ENCODE results near the gene RBM22. TPM values are rescaled to one million over a fixed set of nuclear protein-coding genes. Genes with fewer than 3 reads are reported as not detected.

Gene RBM22
- total and polyA plus RNA-seq, 5 experiments from 2014 or later: 51.4 to 103 (median 57.0) TPM

DNA sequence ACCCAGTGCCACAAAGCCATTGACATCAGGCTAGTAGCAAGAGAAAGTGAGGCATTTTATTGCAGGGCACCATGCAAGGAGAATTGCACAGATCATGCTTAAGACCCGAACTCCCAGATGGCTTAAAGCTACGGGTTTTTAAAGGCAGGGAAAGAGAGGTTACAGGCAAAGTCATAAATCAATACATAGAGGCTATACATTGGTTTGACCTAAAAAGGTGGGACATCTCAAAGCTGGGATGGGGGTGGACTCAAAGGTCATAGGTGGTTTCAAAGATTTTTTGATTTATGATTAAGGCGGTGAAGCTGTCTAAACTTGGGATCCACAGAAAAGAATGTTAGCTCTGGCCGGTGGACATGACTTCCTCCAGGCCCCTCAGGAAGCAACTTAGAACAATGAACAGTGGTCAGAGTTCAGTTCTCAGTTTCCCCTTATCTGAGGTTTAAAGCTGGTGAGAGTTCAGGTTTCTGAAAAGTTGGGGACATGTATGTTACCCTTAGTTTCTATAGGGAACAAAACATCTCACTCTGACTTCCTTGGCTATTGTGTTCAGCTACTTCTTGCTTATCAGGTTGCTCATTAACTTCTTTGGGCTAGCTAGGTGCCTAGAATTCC, 6.0 kb upstream of the RBM22 start:
- no peak for DNase-seq
- Mint-ChIP-seq H3K27ac (peak overlapping the region in 5 of 10 donors; percentile 4 to 57 (median 29)), H3K36me3 (peaks cover 4 to 43% (median 7%) of the 10 kb centered on the region in 3 donors), H3K4me1 (peaks cover 0 to 2% (median 0%) of the 10 kb centered on the region in 4 donors), H3K27me3 (no peaks in the 10 kb centered on the region), H3K4me3 (no peak overlapping the region), H3K9me3 (no peaks in the 10 kb centered on the region)
- ATAC-seq: no peak
- POLR2A ChIA-PET: interaction anchor here (0.6 kb wide), 1 partner anchor 56 kb away, joined by 3 read pairs; no protein-coding TSS in a partner anchor

DNA sequence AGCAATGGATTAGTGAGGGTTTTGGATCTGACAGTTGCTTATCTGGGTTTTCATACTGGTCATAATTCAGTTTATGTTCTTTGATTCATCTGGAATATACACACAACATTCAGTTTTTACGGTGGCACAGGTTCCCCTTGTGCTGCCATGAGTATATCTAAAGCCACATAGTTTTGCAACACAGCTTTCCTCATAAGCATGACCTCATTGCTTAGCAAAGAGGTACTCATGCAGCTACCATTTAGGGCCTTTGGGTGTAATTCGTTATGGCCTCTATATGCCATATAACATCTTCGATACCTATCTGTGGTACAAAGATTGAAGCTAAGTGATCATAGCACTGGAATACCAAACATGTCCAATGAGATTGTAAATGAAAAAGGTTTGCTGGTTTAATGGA, 2.9 kb upstream of the RBM22 start:
- H3K36me3 Mint-ChIP-seq: peaks cover 0 to 20% (median 8%) of the 10 kb centered on the region in 3 donors
- H3K4me1 Mint-ChIP-seq: peaks cover 0 to 2% (median under 1%) of the 10 kb centered on the region in 4 donors
- no peaks in the 10 kb centered on the region for H3K9me3 Mint-ChIP-seq
- no peak overlapping the region for H3K27ac Mint-ChIP-seq
- POLR2A ChIA-PET: no interaction called here
- no peaks in the 10 kb centered on the region for H3K27me3 Mint-ChIP-seq
- no peak for DNase-seq
- no peak for ATAC-seq
- no peak overlapping the region for H3K4me3 Mint-ChIP-seq

- Mint-ChIP-seq H3K27ac (no peak overlapping the region), H3K9me3 (no peaks in the 10 kb centered on the region), H3K4me3 (no peak overlapping the region), H3K36me3 (peaks cover 0 to 41% (median 9%) of the 10 kb centered on the region in 3 donors), H3K27me3 (no peaks in the 10 kb centered on the region), H3K4me1 (peaks cover 0 to 7% (median under 1%) of the 10 kb centered on the region in 4 donors)
- ATAC-seq: peak; percentile 0 to 11
- DNase-seq: no peak
- POLR2A ChIA-PET: interaction anchor here (0.6 to 2.4 kb wide), 14 partner anchors 9 to 1071 kb away, joined by 3 to 27 read pairs (median 8); partner anchors contain the start of genes CD74, DCTN4, G3BP1 and IRGM
Measured at GRCh38 chr5:150700246-150700593, 642 bp downstream of the RBM22 start.

- H3K4me3 Mint-ChIP-seq: no peak overlapping the region
- peaks cover 0 to 7% (median 0%) of the 10 kb centered on the region in 4 donors for H3K4me1 Mint-ChIP-seq
- H3K9me3 Mint-ChIP-seq: no peaks in the 10 kb centered on the region
- no peak for ATAC-seq
- H3K36me3 Mint-ChIP-seq: peaks cover 0 to 92% (median 25%) of the 10 kb centered on the region in 3 donors
- no peaks in the 10 kb centered on the region for H3K27me3 Mint-ChIP-seq
- POLR2A ChIA-PET: no interaction called here
- H3K27ac Mint-ChIP-seq: peak overlapping the region in 2 of 10 donors; percentile 5 to 33
- DNase-seq: no peak
Measured at GRCh38 chr5:150694612-150695011, 6.2 kb downstream of the RBM22 start.

DNA sequence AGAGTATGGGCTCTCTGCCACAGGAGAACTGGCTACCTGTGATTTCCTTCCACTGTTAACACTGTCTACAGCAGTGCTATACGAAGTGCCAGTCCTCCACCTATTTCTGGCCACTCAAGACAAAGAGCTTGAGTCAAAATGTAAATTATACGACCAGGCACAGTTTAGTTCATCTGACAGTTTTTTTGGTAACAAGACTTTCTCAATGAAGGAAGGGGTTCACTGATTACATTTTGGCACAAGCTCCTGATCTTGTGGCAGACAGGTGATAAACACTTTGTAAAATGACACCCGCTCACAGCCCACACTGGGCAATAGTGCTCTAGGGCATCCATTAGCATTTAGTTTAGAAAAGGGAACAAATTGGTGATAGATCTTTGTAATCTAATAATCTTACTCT, 8.6 kb downstream of the RBM22 start:
- DNase-seq: no peak
- no peak for ATAC-seq
- Mint-ChIP-seq H3K27ac (peak overlapping the region in 4 of 10 donors; percentile 5 to 81 (median 30)), H3K4me3 (no peak overlapping the region), H3K4me1 (no peaks in the 10 kb centered on the region), H3K36me3 (peaks cover 0 to 84% (median 24%) of the 10 kb centered on the region in 3 donors), H3K9me3 (no peaks in the 10 kb centered on the region), H3K27me3 (no peaks in the 10 kb centered on the region)
- POLR2A ChIA-PET: no interaction called here

DNA sequence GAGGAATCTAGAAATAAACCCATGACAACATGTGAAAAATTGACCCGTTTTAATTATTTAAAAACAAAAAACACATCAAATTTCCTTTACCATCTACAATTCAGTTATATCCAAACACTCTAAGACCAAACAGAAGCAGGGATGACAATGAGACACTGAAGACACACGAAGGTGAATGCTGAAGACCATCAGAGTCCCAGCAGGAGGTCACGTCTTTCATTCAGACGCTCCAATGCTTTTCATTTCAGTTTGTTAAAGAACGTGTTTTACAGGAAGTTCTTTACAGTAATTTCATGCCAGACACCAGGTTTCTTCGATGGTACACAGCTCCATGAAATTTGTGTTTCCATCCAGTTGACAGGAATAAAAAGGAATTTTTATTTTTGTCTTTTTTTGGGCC, 10.1 kb downstream of the RBM22 start:
- Mint-ChIP-seq H3K27ac (no peak overlapping the region), H3K36me3 (peaks cover 0 to 77% (median 21%) of the 10 kb centered on the region in 3 donors), H3K4me3 (no peak overlapping the region), H3K9me3 (no peaks in the 10 kb centered on the region), H3K27me3 (no peaks in the 10 kb centered on the region), H3K4me1 (no peaks in the 10 kb centered on the region)
- ATAC-seq: no peak
- POLR2A ChIA-PET: interaction anchor here (0.7 kb wide), 1 partner anchor 485 kb away, joined by 3 read pairs; no protein-coding TSS in a partner anchor
- no peak for DNase-seq

GRCh38 chr5:150689120-150689519, 11.7 kb downstream of the RBM22 start:
- Mint-ChIP-seq H3K4me3 (no peak overlapping the region), H3K27ac (peak overlapping the region in 1 of 10 donors; percentile 53)
- POLR2A ChIA-PET: no interaction called here

GRCh38 chr5:150676578-150676977, 24.3 kb downstream of the RBM22 start:
- peaks cover 0 to 14% (median 1%) of the 10 kb centered on the region in 3 donors for H3K36me3 Mint-ChIP-seq
- POLR2A ChIA-PET: no interaction called here

More at GRCh38 chr5:150689120-150689519, 11.7 kb downstream of the RBM22 start:
- Mint-ChIP-seq H3K36me3 (peaks cover 0 to 66% (median 21%) of the 10 kb centered on the region in 3 donors), H3K27me3 (no peaks in the 10 kb centered on the region), H3K9me3 (no peaks in the 10 kb centered on the region), H3K4me1 (no peaks in the 10 kb centered on the region)
- no peak for DNase-seq
- no peak for ATAC-seq

GRCh38 chr5:150675069-150675468, 25.8 kb downstream of the RBM22 start:
- DNase-seq: no peak
- POLR2A ChIA-PET: interaction anchor here (0.7 kb wide), 1 partner anchor 79 kb away, joined by 3 read pairs; no protein-coding TSS in a partner anchor
- ATAC-seq: no peak
- Mint-ChIP-seq H3K4me1 (peaks cover 4 to 15% (median 8%) of the 10 kb centered on the region in 4 donors), H3K36me3 (peaks cover 0 to 6% (median 1%) of the 10 kb centered on the region in 3 donors), H3K27me3 (peaks cover 9 to 16% (median 12%) of the 10 kb centered on the region in 5 donors), H3K9me3 (no peaks in the 10 kb centered on the region), H3K27ac (peak overlapping the region in 2 of 10 donors; percentile 70 to 73), H3K4me3 (peak overlapping the region in 1 of 10 donors; percentile 20)

More at GRCh38 chr5:150676578-150676977, 24.3 kb downstream of the RBM22 start:
- Mint-ChIP-seq H3K27ac (no peak overlapping the region), H3K27me3 (peaks cover 0 to 1% (median 0%) of the 10 kb centered on the region in 5 donors), H3K4me1 (peaks cover 2 to 7% (median 5%) of the 10 kb centered on the region in 4 donors), H3K4me3 (no peak overlapping the region), H3K9me3 (no peaks in the 10 kb centered on the region)
- DNase-seq: no peak
- ATAC-seq: no peak

GRCh38 chr5:150674341-150674821, 26.5 kb downstream of the RBM22 start:
- no peaks in the 10 kb centered on the region for H3K9me3 Mint-ChIP-seq
- POLR2A ChIA-PET: interaction anchor here (0.6 to 0.7 kb wide), 2 partner anchors 11 to 80 kb away, joined by 3 read pairs; no protein-coding TSS in a partner anchor
- H3K4me3 Mint-ChIP-seq: peak overlapping the region in 1 of 10 donors; percentile 54
- peaks cover 4 to 15% (median 8%) of the 10 kb centered on the region in 4 donors for H3K4me1 Mint-ChIP-seq
- peaks cover 0 to 4% (median 2%) of the 10 kb centered on the region in 3 donors for H3K36me3 Mint-ChIP-seq
- DNase-seq: no peak
- H3K27me3 Mint-ChIP-seq: peaks cover 11 to 19% (median 16%) of the 10 kb centered on the region in 5 donors
- no peak for ATAC-seq
- H3K27ac Mint-ChIP-seq: no peak overlapping the region

GRCh38 chr5:150672884-150673275, 28.0 kb downstream of the RBM22 start:
- Mint-ChIP-seq H3K4me3 (peak overlapping the region in 9 of 10 donors; percentile 76 to 87 (median 82)), H3K27ac (no peak overlapping the region), H3K27me3 (peaks cover 11 to 19% (median 17%) of the 10 kb centered on the region in 5 donors), H3K4me1 (peaks cover 4 to 15% (median 8%) of the 10 kb centered on the region in 4 donors), H3K36me3 (peaks cover 0 to 3% (median 2%) of the 10 kb centered on the region in 3 donors), H3K9me3 (no peaks in the 10 kb centered on the region)
- no peak for ATAC-seq
- POLR2A ChIA-PET: interaction anchor here (1.2 kb wide), 1 partner anchor 106 kb away, joined by 5 read pairs; the partner anchor contains the start of gene SMIM3
- no peak for DNase-seq

DNA sequence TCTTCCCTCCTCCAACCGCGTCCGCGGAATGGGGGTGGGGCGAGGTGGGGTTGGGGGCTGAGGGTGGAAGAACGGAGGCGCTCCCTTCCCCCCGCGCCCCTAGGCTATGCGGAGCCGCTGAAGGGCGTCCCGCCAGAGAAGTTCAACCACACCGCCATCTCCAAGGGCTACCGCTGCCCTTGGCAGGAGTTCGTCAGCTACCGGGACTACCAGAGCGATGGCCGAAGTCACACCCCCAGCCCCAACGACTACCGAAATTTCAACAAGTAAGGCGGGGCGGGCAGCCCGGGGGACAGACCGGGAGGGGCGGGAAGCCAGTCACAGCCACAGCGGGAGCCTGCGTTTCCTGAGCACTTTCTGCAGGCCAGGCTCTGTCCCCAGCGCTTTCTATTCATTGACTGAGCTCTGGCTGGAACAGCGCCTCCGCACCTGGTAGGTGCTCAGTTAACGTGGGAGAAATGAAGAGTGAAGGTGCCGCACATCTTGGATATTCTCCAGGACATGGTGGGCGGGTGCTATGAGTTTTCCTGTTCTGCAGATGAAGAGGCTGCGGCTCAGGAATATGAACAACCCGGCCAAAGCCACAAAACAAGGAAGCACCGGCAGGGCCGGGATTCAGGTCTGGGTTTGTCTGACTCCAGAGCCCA, 28.5 kb downstream of the RBM22 start:
- peak; percentile 79 to 80 for ATAC-seq
- POLR2A ChIA-PET: interaction anchor here (1.2 kb wide), 2 partner anchors 29 to 106 kb away, joined by 5 read pairs; partner anchors contain the start of genes RBM22 and SMIM3
- peak overlapping the region in 4 of 10 donors; percentile 7 to 46 (median 22) for H3K27ac Mint-ChIP-seq
- H3K9me3 Mint-ChIP-seq: no peaks in the 10 kb centered on the region
- H3K27me3 Mint-ChIP-seq: peaks cover 11 to 19% (median 17%) of the 10 kb centered on the region in 5 donors
- H3K36me3 Mint-ChIP-seq: peaks cover 0 to 2% (median 0%) of the 10 kb centered on the region in 3 donors
- peaks cover 4 to 15% (median 8%) of the 10 kb centered on the region in 4 donors for H3K4me1 Mint-ChIP-seq
- DNase-seq: peak in 3 of 10 donors; percentile 6 to 24 (median 22)
- H3K4me3 Mint-ChIP-seq: peak overlapping the region; percentile 76 to 87 (median 82)
